Measurements from ENCODE around the gene CLDN19.

Gene CLDN19

GRCh38 chr1:42784946-42785693 is 45.1 kb upstream of the CLDN19 start, which contains the start of gene TMEM269:
Gene TMEM269 (plus strand): TSS chr1:42784991. CDS start chr1:42789894, 4,903 bp downstream.
- TF ChIP-seq ISL1 (CRISPR knock-in tag; IDR thresholded peaks at IDR 0.05) (no peak), ZFP30 (CRISPR knock-in tag; IDR thresholded peaks at IDR 0.05) (no peak), ZC3H10 (CRISPR knock-in tag; IDR thresholded peaks at IDR 0.05) (no peak), ZNF565 (CRISPR knock-in tag; conservative IDR thresholded peaks at IDR 0.05; ENCODE audit: low read depth) (no peak), RARB (CRISPR knock-in tag; IDR thresholded peaks at IDR 0.05) (no peak), PPARA (CRISPR knock-in tag; IDR thresholded peaks at IDR 0.05; ENCODE audit: borderline replicate concordance) (no peak), TCF4 (CRISPR knock-in tag; IDR thresholded peaks at IDR 0.05; ENCODE audit: borderline replicate concordance) (no peak), ARNTL (CRISPR knock-in tag; IDR thresholded peaks at IDR 0.05; ENCODE audit: borderline replicate concordance, low read depth) (no peak), ZFP3 (CRISPR knock-in tag; IDR thresholded peaks at IDR 0.05) (no peak), TOX (CRISPR knock-in tag; IDR thresholded peaks at IDR 0.05; ENCODE audit: borderline replicate concordance) (no peak), CSDC2 (CRISPR knock-in tag; IDR thresholded peaks at IDR 0.05) (no peak), GLIS3 (CRISPR knock-in tag; IDR thresholded peaks at IDR 0.05) (no peak), SNAI2 (CRISPR knock-in tag; IDR thresholded peaks at IDR 0.05) (no peak), POU6F1 (CRISPR knock-in tag; IDR thresholded peaks at IDR 0.05; ENCODE audit: borderline replicate concordance, low read depth) (no peak), ZNF70 (CRISPR knock-in tag; IDR thresholded peaks at IDR 0.05) (no peak), ESRRG (CRISPR knock-in tag; IDR thresholded peaks at IDR 0.05) (no peak), CREB5 (CRISPR knock-in tag; IDR thresholded peaks at IDR 0.05; ENCODE audit: low read depth) (no peak), BACH2 (CRISPR knock-in tag; IDR thresholded peaks at IDR 0.05; ENCODE audit: borderline replicate concordance) (no peak)
- TF ChIP-seq, protein P1, sequence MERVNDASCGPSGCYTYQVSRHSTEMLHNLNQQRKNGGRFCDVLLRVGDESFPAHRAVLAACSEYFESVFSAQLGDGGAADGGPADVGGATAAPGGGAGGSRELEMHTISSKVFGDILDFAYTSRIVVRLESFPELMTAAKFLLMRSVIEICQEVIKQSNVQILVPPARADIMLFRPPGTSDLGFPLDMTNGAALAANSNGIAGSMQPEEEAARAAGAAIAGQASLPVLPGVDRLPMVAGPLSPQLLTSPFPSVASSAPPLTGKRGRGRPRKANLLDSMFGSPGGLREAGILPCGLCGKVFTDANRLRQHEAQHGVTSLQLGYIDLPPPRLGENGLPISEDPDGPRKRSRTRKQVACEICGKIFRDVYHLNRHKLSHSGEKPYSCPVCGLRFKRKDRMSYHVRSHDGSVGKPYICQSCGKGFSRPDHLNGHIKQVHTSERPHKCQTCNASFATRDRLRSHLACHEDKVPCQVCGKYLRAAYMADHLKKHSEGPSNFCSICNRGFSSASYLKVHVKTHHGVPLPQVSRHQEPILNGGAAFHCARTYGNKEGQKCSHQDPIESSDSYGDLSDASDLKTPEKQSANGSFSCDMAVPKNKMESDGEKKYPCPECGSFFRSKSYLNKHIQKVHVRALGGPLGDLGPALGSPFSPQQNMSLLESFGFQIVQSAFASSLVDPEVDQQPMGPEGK (CRISPR knock-in tag; IDR thresholded peaks at IDR 0.05; ENCODE audit: borderline replicate concordance): no peak
- TF ChIP-seq, protein P2, sequence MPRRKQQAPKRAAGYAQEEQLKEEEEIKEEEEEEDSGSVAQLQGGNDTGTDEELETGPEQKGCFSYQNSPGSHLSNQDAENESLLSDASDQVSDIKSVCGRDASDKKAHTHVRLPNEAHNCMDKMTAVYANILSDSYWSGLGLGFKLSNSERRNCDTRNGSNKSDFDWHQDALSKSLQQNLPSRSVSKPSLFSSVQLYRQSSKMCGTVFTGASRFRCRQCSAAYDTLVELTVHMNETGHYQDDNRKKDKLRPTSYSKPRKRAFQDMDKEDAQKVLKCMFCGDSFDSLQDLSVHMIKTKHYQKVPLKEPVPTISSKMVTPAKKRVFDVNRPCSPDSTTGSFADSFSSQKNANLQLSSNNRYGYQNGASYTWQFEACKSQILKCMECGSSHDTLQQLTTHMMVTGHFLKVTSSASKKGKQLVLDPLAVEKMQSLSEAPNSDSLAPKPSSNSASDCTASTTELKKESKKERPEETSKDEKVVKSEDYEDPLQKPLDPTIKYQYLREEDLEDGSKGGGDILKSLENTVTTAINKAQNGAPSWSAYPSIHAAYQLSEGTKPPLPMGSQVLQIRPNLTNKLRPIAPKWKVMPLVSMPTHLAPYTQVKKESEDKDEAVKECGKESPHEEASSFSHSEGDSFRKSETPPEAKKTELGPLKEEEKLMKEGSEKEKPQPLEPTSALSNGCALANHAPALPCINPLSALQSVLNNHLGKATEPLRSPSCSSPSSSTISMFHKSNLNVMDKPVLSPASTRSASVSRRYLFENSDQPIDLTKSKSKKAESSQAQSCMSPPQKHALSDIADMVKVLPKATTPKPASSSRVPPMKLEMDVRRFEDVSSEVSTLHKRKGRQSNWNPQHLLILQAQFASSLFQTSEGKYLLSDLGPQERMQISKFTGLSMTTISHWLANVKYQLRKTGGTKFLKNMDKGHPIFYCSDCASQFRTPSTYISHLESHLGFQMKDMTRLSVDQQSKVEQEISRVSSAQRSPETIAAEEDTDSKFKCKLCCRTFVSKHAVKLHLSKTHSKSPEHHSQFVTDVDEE (CRISPR knock-in tag; IDR thresholded peaks at IDR 0.05): no peak

GRCh38 chr1:42784547-42784945 is 44.5 kb upstream of the CLDN19 start:
- TF ChIP-seq SNAI2 (CRISPR knock-in tag; IDR thresholded peaks at IDR 0.05): no peak
- TF ChIP-seq TOX (CRISPR knock-in tag; IDR thresholded peaks at IDR 0.05; ENCODE audit: borderline replicate concordance): no peak
- no peak for TF ChIP-seq ZNF70 (CRISPR knock-in tag; IDR thresholded peaks at IDR 0.05)
- TF ChIP-seq PPARA (CRISPR knock-in tag; IDR thresholded peaks at IDR 0.05; ENCODE audit: borderline replicate concordance): no peak
- no peak for TF ChIP-seq CSRNP3 (CRISPR knock-in tag; IDR thresholded peaks at IDR 0.05)
- no peak for TF ChIP-seq OSR1 (CRISPR knock-in tag; IDR thresholded peaks at IDR 0.05)
- no peak for TF ChIP-seq CREB5 (CRISPR knock-in tag; IDR thresholded peaks at IDR 0.05; ENCODE audit: low read depth)
- TF ChIP-seq POU6F1 (CRISPR knock-in tag; IDR thresholded peaks at IDR 0.05; ENCODE audit: borderline replicate concordance, low read depth): no peak
- TF ChIP-seq GLIS3 (CRISPR knock-in tag; IDR thresholded peaks at IDR 0.05): no peak
- no peak for TF ChIP-seq ZFP3 (CRISPR knock-in tag; IDR thresholded peaks at IDR 0.05)
- TF ChIP-seq CSDC2 (CRISPR knock-in tag; IDR thresholded peaks at IDR 0.05): no peak
- TF ChIP-seq ESRRG (CRISPR knock-in tag; IDR thresholded peaks at IDR 0.05): no peak
- ATAC-seq: no peak

More at GRCh38 chr1:42784946-42785693, 45.1 kb upstream of the CLDN19 start, which contains the start of gene TMEM269:
- ATAC-seq: no peak

Data from SK-N-SH treated with all-trans-retinoic acid at 6 μM for 48 hours (cell line).